Chondrocyte (in vitro differentiated cells): Measurements from ENCODE around the gene BRF1. TPM values are rescaled to one million over a fixed set of nuclear protein-coding genes. Genes with fewer than 3 reads are reported as not detected.
"Not testable (repeated sequence)": the region's sequence is repeated elsewhere in the genome, so short reads cannot be mapped to it uniquely, and the experiment has no call there.

Source experiments
- DNase-seq: peaks from one replicate; pipeline ENCODE4 v3.0.0; 2021; ENCODE audit warnings: mixed read lengths, low spot score
- H3K27ac Mint-ChIP-seq: one replicate; pipeline ENCODE4 v1.8.0; 2021; ENCODE audit warnings: mild to moderate bottlenecking, moderate library complexity, mixed read lengths; ENCODE audit not compliant: unreplicated experiment
- H3K27me3 Mint-ChIP-seq: 2 replicates; pipeline ENCODE4 v1.8.0; 2021; ENCODE audit warnings: low read depth, mixed read lengths
- H3K36me3 Mint-ChIP-seq: 2 replicates; pipeline ENCODE4 v1.8.0; 2021; ENCODE audit warnings: low read depth, mixed read lengths
- H3K4me1 Mint-ChIP-seq: 2 replicates; pipeline ENCODE4 v1.8.0; 2021; ENCODE audit warnings: low read depth, mild to moderate bottlenecking, mixed read lengths
- H3K4me3 Mint-ChIP-seq: one replicate; pipeline ENCODE4 v1.8.0; 2021; ENCODE audit warnings: mild to moderate bottlenecking, moderate library complexity, mixed read lengths; ENCODE audit not compliant: unreplicated experiment
- H3K9me3 Mint-ChIP-seq: 2 replicates; pipeline ENCODE4 v1.8.0; 2021; ENCODE audit warnings: low read depth, mixed read lengths
- CTCF ChIP-seq: fragments of 200-600 bp; sonication (generic); IDR thresholded peaks from 2 replicates; pipeline ENCODE4 v1.5.0; 2021; ENCODE audit warnings: antibody characterized with exemption, mild to moderate bottlenecking, moderate library complexity
- total RNA-seq: library from RNA; stranded (reverse); gene quantifications from 3 replicates; pipeline ENCODE4 v1.2.1, GENCODE V29; 2021

Gene BRF1
- total RNA-seq, 1 donor from 2014 or later: 26.1 TPM

- Mint-ChIP-seq H3K4me3 (no peak overlapping the region), H3K27me3 (no peaks in the 10 kb centered on the region), H3K4me1 (peaks cover 2% of the 10 kb centered on the region), H3K27ac (no peak overlapping the region), H3K9me3 (no peaks in the 10 kb centered on the region), H3K36me3 (no peaks in the 10 kb centered on the region)
- no peak for DNase-seq
- no peak for TF ChIP-seq CTCF
Measured at GRCh38 chr14:105305791-105306190, 5.0 kb upstream of the BRF1 start.

DNA sequence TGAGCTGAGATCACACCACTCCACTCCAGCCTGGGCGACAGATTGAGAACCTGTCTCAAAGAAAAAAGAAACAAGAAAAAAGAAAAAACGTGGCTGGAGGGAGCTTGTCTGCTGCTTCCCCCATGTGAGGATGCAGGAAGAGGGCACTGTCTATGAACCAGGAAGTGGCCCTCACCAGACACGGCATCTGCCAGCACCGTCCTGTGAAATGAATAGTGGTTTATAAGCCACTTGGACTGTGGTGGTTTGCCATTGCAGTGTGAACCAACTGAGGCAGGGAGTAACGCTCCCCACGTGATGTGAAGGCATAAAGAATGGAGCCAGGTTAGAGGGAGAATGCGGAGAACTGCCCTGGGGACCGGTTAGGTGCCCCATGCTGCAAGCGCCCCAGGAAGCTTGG is 4.5 kb upstream of the BRF1 start:
- Mint-ChIP-seq H3K36me3 (no peaks in the 10 kb centered on the region), H3K27ac (no peak overlapping the region), H3K9me3 (no peaks in the 10 kb centered on the region), H3K4me3 (no peak overlapping the region), H3K27me3 (no peaks in the 10 kb centered on the region), H3K4me1 (peaks cover 2% of the 10 kb centered on the region)
- no peak for TF ChIP-seq CTCF
- no peak for DNase-seq

DNA sequence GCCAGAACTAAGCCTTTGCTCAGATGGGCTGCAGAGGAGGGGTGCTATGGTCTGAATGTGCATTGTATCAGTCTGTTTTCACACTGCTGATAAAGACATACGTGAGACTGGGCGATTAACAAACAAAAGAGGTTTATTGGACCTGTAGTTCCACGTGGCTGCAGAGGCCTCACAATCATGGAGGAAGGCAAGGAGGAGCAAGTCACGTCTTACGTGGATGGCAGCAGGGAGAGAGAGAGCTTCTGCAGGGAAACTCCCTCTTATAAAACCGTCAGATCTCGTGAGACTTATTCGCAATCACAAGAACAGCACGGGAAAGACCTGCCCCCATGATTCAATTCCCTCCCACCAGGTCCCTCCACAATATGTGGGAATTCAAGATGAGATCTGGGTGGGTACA is 3.8 kb upstream of the BRF1 start:
- H3K36me3 Mint-ChIP-seq: no peaks in the 10 kb centered on the region
- H3K9me3 Mint-ChIP-seq: no peaks in the 10 kb centered on the region
- H3K27ac Mint-ChIP-seq: no peak overlapping the region
- no peak for DNase-seq
- TF ChIP-seq CTCF: no peak
- no peak overlapping the region for H3K4me3 Mint-ChIP-seq
- H3K4me1 Mint-ChIP-seq: peaks cover 6% of the 10 kb centered on the region
- H3K27me3 Mint-ChIP-seq: no peaks in the 10 kb centered on the region

DNA sequence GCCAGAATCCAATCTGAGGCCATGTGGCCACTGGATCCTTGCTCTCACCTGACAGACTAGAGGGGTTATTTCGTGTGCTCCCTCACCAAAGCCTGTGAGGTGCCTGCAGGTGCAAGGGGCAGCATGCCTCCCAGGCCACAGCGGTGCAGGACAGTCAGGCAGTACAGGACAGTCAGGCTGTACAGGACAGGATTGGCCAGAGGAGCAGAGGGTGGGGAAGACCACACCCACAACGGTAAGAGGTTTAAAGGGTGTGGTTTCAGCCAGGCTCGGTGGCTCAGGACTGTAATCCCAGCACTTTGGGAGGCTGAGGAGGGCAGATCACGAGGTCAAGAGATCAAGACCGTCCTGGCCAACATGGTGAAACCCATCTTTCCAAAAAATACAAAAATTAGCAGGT is 3.1 kb upstream of the BRF1 start:
- no peak for TF ChIP-seq CTCF
- Mint-ChIP-seq H3K36me3 (no peaks in the 10 kb centered on the region), H3K27ac (no peak overlapping the region), H3K9me3 (no peaks in the 10 kb centered on the region), H3K4me3 (no peak overlapping the region), H3K27me3 (no peaks in the 10 kb centered on the region), H3K4me1 (peaks cover 12% of the 10 kb centered on the region)
- no peak for DNase-seq

GRCh38 chr14:105301915-105302249 is 1.1 kb upstream of the BRF1 start:
- H3K4me1 Mint-ChIP-seq: peaks cover 17% of the 10 kb centered on the region
- H3K27ac Mint-ChIP-seq, H3K9me3 Mint-ChIP-seq, H3K36me3 Mint-ChIP-seq, H3K27me3 Mint-ChIP-seq, DNase-seq: not testable (repeated sequence)
- peak overlapping the region; percentile 80 for H3K4me3 Mint-ChIP-seq

DNA sequence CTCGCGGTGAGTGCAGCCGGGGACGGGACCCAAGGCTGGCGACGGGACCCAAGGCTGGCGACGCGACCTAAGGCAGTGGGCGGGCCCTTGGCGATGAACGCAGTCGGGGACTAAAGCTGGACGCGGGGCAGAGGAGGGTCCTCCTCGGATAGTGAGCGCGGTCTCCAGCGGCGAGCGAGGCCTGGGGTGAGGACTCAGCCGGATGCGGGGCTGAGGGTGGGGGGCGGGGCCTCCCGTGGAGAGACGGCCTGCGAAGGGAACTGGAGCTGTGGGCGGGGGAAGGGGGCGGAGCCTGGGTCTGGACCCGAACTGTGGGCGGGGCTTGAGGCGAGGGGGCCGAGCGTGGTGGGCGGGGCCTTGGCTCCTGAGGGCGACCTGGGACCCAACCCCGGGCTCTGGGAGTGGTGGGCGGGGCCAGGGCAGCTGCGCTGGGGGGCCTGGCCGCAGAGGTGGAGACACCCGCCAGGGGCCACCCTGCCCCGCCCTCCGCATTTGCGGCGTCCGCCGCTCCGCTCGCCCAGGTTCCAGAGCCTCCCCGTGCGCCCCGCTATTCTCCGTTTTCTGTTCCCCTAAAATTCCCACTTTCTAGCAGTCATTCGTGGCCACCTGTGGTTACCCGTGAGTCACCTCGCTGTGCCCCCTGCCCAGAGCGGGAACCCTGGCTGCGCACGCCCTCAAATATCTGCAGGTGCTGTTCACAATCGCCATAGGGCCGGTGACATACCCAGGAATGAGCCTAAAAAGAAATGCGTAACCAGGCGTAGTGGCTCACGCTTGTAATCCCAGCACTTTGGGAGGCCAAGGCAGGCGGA is 508 bp upstream of the BRF1 start:
- peaks cover 17% of the 10 kb centered on the region for H3K4me1 Mint-ChIP-seq
- H3K36me3 Mint-ChIP-seq: no peaks in the 10 kb centered on the region
- DNase-seq: peak; percentile 97

More for the DNA sequence above, 508 bp upstream of the BRF1 start:
- Mint-ChIP-seq H3K27ac (peak overlapping the region; percentile 87), H3K27me3 (no peaks in the 10 kb centered on the region), H3K9me3 (no peaks in the 10 kb centered on the region), H3K4me3 (peak overlapping the region; percentile 80)
- no peak for TF ChIP-seq CTCF
